ENCODE measurements around the gene ALS2CL. TPM values are rescaled to one million over a fixed set of nuclear protein-coding genes. Genes with fewer than 3 reads are reported as not detected.

The ALS2CL gene
- total and polyA plus RNA-seq, 2 donors (not counting 3 experiments of a cell fraction or from before 2014, with no cell fraction given), result 7.8 to 10.1 TPM

GRCh38 chr3:46681856-46682540, 11.5 kb downstream of the ALS2CL start:
- CTCF ChIA-PET, result no interaction called here
- dilution Hi-C loops (cut with MboI; ENCODE audit: extremely low pct_ligation_motif_present, low sequenced_read_pairs), result no loop called here
- no peak for FAIRE-seq

More at GRCh38 chr3:46681856-46682540, 11.5 kb downstream of the ALS2CL start:
- no TSS peak for BruUV-seq (replicated peaks)
- Histone ChIP-seq H3K27ac (ENCODE audit: insufficient read depth, low read depth, low read length) (no peak overlapping the region), H2AFZ (ENCODE audit: low read depth, low read length) (no peak overlapping the region), H3K4me3 (replicated peaks in 1 of 3; ENCODE audit: insufficient read depth in 1 of 3, low read depth in 1 of 3, low read length in 3 of 3) (no peak overlapping the region), H3K4me1 (ENCODE audit: control insufficient read depth, extremely low read depth, insufficient read depth, low read length) (no peaks in the 10 kb centered on the region), H3K9me3 (replicated peaks; ENCODE audit: control insufficient read depth, insufficient read depth, low read length) (no peaks in the 10 kb centered on the region), H4K20me1 (replicated peaks; ENCODE audit: control insufficient read depth, extremely low read depth, insufficient read depth, low read length) (no peaks in the 10 kb centered on the region), H3K4me2 (ENCODE audit: insufficient read depth, low read length) (no peak overlapping the region), H3K9ac (replicated peaks; ENCODE audit: extremely low read depth, insufficient read depth, low read length) (no peak overlapping the region), H3K36me3 (ENCODE audit: control insufficient read depth in 2 of 2, extremely low read depth in 1 of 2, insufficient read depth in 2 of 2, low read length in 2 of 2) (no peaks in the 10 kb centered on the region), H3K9me1 (replicated peaks; ENCODE audit: control insufficient read depth, extremely low read depth, insufficient read depth, low read length) (no peaks in the 10 kb centered on the region), H3K27me3 (ENCODE audit: control insufficient read depth in 2 of 2, insufficient read depth in 2 of 2, low read length in 2 of 2) (no peaks in the 10 kb centered on the region), H3K79me2 (ENCODE audit: control insufficient read depth, insufficient read depth, low read length) (no peaks in the 10 kb centered on the region)
- no peak for TF ChIP-seq MYC (IDR thresholded peaks at IDR 0.05; ENCODE audit: low read depth, low read length)
- TF ChIP-seq FOS (IDR thresholded peaks at IDR 0.05; ENCODE audit: borderline replicate concordance, insufficient read depth, low read length), result no peak
- no peak for TF ChIP-seq CTCF (IDR thresholded peaks at IDR 0.05; ENCODE audit: extremely low read depth in 1 of 2, insufficient read depth in 1 of 2, low read depth in 1 of 2, low read length in 2 of 2)
- TF ChIP-seq GATA2 (IDR thresholded peaks at IDR 0.05; ENCODE audit: insufficient read depth, insufficient read length, low read depth, low read length), result no peak
- TF ChIP-seq POLR2AphosphoS5 (IDR thresholded peaks at IDR 0.05; ENCODE audit: insufficient read depth, low read depth, low read length), result no peak
- TF ChIP-seq JUN (IDR thresholded peaks at IDR 0.05; ENCODE audit: borderline replicate concordance, insufficient read depth, insufficient read length, low read depth), result no peak
- intact Hi-C loops (cut with micrococcal nuclease), result no loop called here
- POLR2A ChIA-PET, result no interaction called here
- DNase-seq (ENCODE audit: low read depth, low spot score), result no peak

Measured in endothelial cell of umbilical vein (primary cell).